PC-9 (cell line): ENCODE measurements around the gene ALG13. TPM values are rescaled to one million over a fixed set of nuclear protein-coding genes. Genes with fewer than 3 reads are reported as not detected.

Experiments used
- BruUV-seq: library from RNA; stranded (reverse); fragments of 400-500 nt; replicated peaks from 2 replicates; lab custom pipeline; 2021; lab: Mats Ljungman, UMichigan
- CTCF ChIA-PET: fragments of 300-600 bp; sonication (Branson Sonifier 250); formaldehyde crosslinking; loops from one replicate; lab custom pipeline; 2022; ENCODE audit warnings: antibody characterized with exemption; lab: Charles Lee
- POLR2A ChIA-PET: fragments of 300-600 bp; sonication (Branson Sonifier 250); formaldehyde crosslinking; loops from one replicate; lab custom pipeline; 2022; ENCODE audit warnings: antibody characterized with exemption; ENCODE audit not compliant: unreplicated experiment; lab: Charles Lee
- DNase-seq, 2 experiments: peaks; one replicate each; pipeline versions ENCODE4 v3.0.0 to v3.0.0-alpha.2; 2015 to 2022; ENCODE audit warnings: mixed read lengths in 1 of 2
- H2AFZ ChIP-seq: fragments of 200-600 bp; sonication (generic); 2 replicates; pipeline ENCODE4 v1.8.1; 2017; ENCODE audit warnings: antibody characterized with exemption
- H3F3A ChIP-seq: fragments of 200-600 bp; sonication (generic); 2 replicates; pipeline ENCODE4 v1.8.1; 2017; ENCODE audit warnings: antibody characterized with exemption, mild to moderate bottlenecking, low read depth; ENCODE audit not compliant: insufficient read depth
- H3K27ac ChIP-seq: fragments of 200-600 bp; sonication (generic); 2 replicates; pipeline ENCODE4 v1.6.1; 2016; ENCODE audit warnings: mixed run types
- H3K27me3 ChIP-seq: fragments of 200-600 bp; sonication (generic); 2 replicates; pipeline ENCODE4 v1.6.1; 2016; ENCODE audit warnings: low read depth, mixed run types; ENCODE audit not compliant: insufficient read depth
- H3K36me3 ChIP-seq: fragments of 200-600 bp; sonication (generic); 2 replicates; pipeline ENCODE4 v1.6.1; 2016; ENCODE audit warnings: low read depth, mixed run types
- H3K4me1 ChIP-seq: fragments of 200-600 bp; sonication (generic); replicated peaks from 2 replicates; pipeline ENCODE4 v1.6.1; 2016; ENCODE audit warnings: mixed run types; ENCODE audit not compliant: insufficient read depth
- H3K4me2 ChIP-seq: fragments of 200-600 bp; sonication (generic); 2 replicates; pipeline ENCODE4 v1.6.1; 2017; ENCODE audit warnings: mixed run types
- H3K4me3 ChIP-seq: fragments of 200-600 bp; sonication (generic); 2 replicates; pipeline ENCODE4 v1.6.1; 2016; ENCODE audit warnings: mixed run types
- H3K79me2 ChIP-seq: fragments of 200-600 bp; sonication (generic); 2 replicates; pipeline ENCODE4 v1.6.1; 2017; ENCODE audit warnings: low read depth, mixed run types
- H3K9me2 ChIP-seq: fragments of 200-600 bp; sonication (generic); 2 replicates; pipeline ENCODE4 v1.8.1; 2017; ENCODE audit warnings: mild to moderate bottlenecking; ENCODE audit not compliant: insufficient read depth
- H3K9me3 ChIP-seq: fragments of 200-600 bp; sonication (generic); 2 replicates; pipeline ENCODE4 v1.8.1; 2016; ENCODE audit warnings: low read depth; ENCODE audit not compliant: insufficient read depth
- H4K20me1 ChIP-seq: fragments of 200-600 bp; sonication (generic); 2 replicates; pipeline ENCODE4 v1.8.1; 2017; ENCODE audit not compliant: insufficient read depth
- CTCF ChIP-seq: fragments of 200-600 bp; sonication (generic); conservative IDR thresholded peaks from 2 replicates; pipeline ENCODE4 v1.6.1; 2017; ENCODE audit warnings: mixed run types, antibody characterized with exemption, mild to moderate bottlenecking, moderate library complexity
- EZH2 ChIP-seq: fragments of 200-600 bp; sonication (generic); IDR thresholded peaks from 2 replicates; pipeline ENCODE4 v1.8.0; 2017; ENCODE audit warnings: antibody characterized with exemption, low read depth
- intact Hi-C: fragments of 100-400 bp; cut with micrococcal nuclease; formaldehyde crosslinking; loops from one replicate; pipeline ENCODE4 v1.10.0; 2022; ENCODE audit not compliant: unreplicated experiment
- total RNA-seq: library from RNA; stranded (reverse); gene quantifications from 2 replicates; pipeline ENCODE4 v1.2.3, GENCODE V29; 2021

The ALG13 gene
- total RNA-seq, 1 experiment from 2014 or later = 50.2 TPM

GRCh38 chrX:111728096-111728495, 47.1 kb downstream of the ALG13 start:
- TF ChIP-seq EZH2 (no peak), CTCF (no peak)
- no TSS peak for BruUV-seq
- ChIA-PET POLR2A (no interaction called here), CTCF (no interaction called here)
- H3K27me3 ChIP-seq = no peaks in the 10 kb centered on the region
- H3K4me2 ChIP-seq = no peak overlapping the region
- H2AFZ ChIP-seq = no peak overlapping the region
- H3K4me3 ChIP-seq = no peak overlapping the region
- no peaks in the 10 kb centered on the region for H3K79me2 ChIP-seq
- intact Hi-C loops = no loop called here
- no peak for DNase-seq
- H4K20me1 ChIP-seq = no peaks in the 10 kb centered on the region
- no peaks in the 10 kb centered on the region for H3K4me1 ChIP-seq
- H3F3A ChIP-seq = no peaks in the 10 kb centered on the region
- no peaks in the 10 kb centered on the region for H3K9me3 ChIP-seq
- H3K36me3 ChIP-seq = no peaks in the 10 kb centered on the region
- no peaks in the 10 kb centered on the region for H3K9me2 ChIP-seq
- no peak overlapping the region for H3K27ac ChIP-seq

GRCh38 chrX:111731351-111731750, 50.4 kb downstream of the ALG13 start:
- no peaks in the 10 kb centered on the region for H3K36me3 ChIP-seq
- no peak overlapping the region for H3K27ac ChIP-seq
- H3K79me2 ChIP-seq = no peaks in the 10 kb centered on the region
- no peaks in the 10 kb centered on the region; the same call in 1 of the 2 replicates for H3K9me2 ChIP-seq
- no peaks in the 10 kb centered on the region for H3K27me3 ChIP-seq
- no peaks in the 10 kb centered on the region for H4K20me1 ChIP-seq
- BruUV-seq = no TSS peak
- intact Hi-C loops = no loop called here
- CTCF ChIA-PET = no interaction called here
- TF ChIP-seq EZH2 = no peak
- TF ChIP-seq CTCF = no peak
- no peak overlapping the region for H3K4me3 ChIP-seq
- no peaks in the 10 kb centered on the region for H3K9me3 ChIP-seq
- no peak for DNase-seq
- POLR2A ChIA-PET = no interaction called here
- H3K4me1 ChIP-seq = no peaks in the 10 kb centered on the region
- no peaks in the 10 kb centered on the region for H3F3A ChIP-seq
- H3K4me2 ChIP-seq = no peak overlapping the region
- H2AFZ ChIP-seq = no peak overlapping the region

GRCh38 chrX:111736571-111736970, 55.6 kb downstream of the ALG13 start:
- POLR2A ChIA-PET = no interaction called here
- Histone ChIP-seq H2AFZ (no peak overlapping the region), H3K27ac (no peak overlapping the region), H3K9me2 (no peaks in the 10 kb centered on the region; the same call in 1 of the 2 replicates), H3K27me3 (no peaks in the 10 kb centered on the region), H3K9me3 (no peaks in the 10 kb centered on the region), H3K79me2 (no peaks in the 10 kb centered on the region), H3K4me2 (no peak overlapping the region), H3K4me1 (no peaks in the 10 kb centered on the region), H3K4me3 (no peak overlapping the region), H4K20me1 (no peaks in the 10 kb centered on the region), H3F3A (no peaks in the 10 kb centered on the region), H3K36me3 (0 out of 2 replicates have a peak, but pooled peaks cover 5% of the 10 kb centered on the region)
- TF ChIP-seq CTCF (no peak), EZH2 (no peak)
- DNase-seq = no peak
- BruUV-seq = no TSS peak
- CTCF ChIA-PET = no interaction called here
- intact Hi-C loops = no loop called here
